HepG2 (cell line): ENCODE data around the gene ATAD2B. TPM values are rescaled to one million over a fixed set of nuclear protein-coding genes. Genes with fewer than 3 reads are reported as not detected.

ENCODE experiments used
- CHCHD3 ChIP-seq: sonication (generic); formaldehyde crosslinking; IDR thresholded peaks from 2 replicates; pipeline ENCODE4 v1.8.0; 2022; ENCODE audit warnings: mild to moderate bottlenecking, missing genetic modification reagents, moderate library complexity
- EED ChIP-seq: sonication (generic); formaldehyde crosslinking; IDR thresholded peaks from 2 replicates; pipeline ENCODE4 v1.5.0; 2020; ENCODE audit warnings: mild to moderate bottlenecking, missing genetic modification reagents
- HIVEP1 ChIP-seq: sonication (generic); formaldehyde crosslinking; IDR thresholded peaks from 2 replicates; pipeline ENCODE4 v1.4.0; 2020; ENCODE audit warnings: mild to moderate bottlenecking, missing genetic modification reagents
- HNRNPLL ChIP-seq: fragments of 200-400 bp; formaldehyde crosslinking; IDR thresholded peaks from 2 replicates; pipeline ENCODE4 v1.6.1; 2017; ENCODE audit warnings: mild to moderate bottlenecking, low read depth, low read length; ENCODE audit not compliant: poor library complexity, severe bottlenecking
- MXD4 ChIP-seq: IDR thresholded peaks from 2 replicates; pipeline ENCODE4 v1.6.1; 2016; ENCODE audit warnings: mild to moderate bottlenecking, missing biosample characterization, missing genetic modification reagents
- PHF21A ChIP-seq: sonication (generic); formaldehyde crosslinking; IDR thresholded peaks from 2 replicates; pipeline ENCODE4 v1.5.0; 2020; ENCODE audit warnings: mild to moderate bottlenecking, missing genetic modification reagents
- RFXAP ChIP-seq: sonication (generic); formaldehyde crosslinking; IDR thresholded peaks from 2 replicates; pipeline ENCODE4 v1.4.0; 2020; ENCODE audit warnings: missing genetic modification reagents, borderline replicate concordance
- SALL1 ChIP-seq: sonication (generic); formaldehyde crosslinking; IDR thresholded peaks from 2 replicates; pipeline ENCODE4 v1.8.0; 2022; ENCODE audit warnings: mild to moderate bottlenecking, missing genetic modification reagents
- TAF15 ChIP-seq: fragments of 200-400 bp; formaldehyde crosslinking; IDR thresholded peaks from one replicate; pipeline ENCODE4 v1.6.1; 2018; ENCODE audit warnings: mild to moderate bottlenecking, low read depth, low read length; ENCODE audit not compliant: poor library complexity, severe bottlenecking
- ZBTB2 ChIP-seq: sonication (generic); formaldehyde crosslinking; IDR thresholded peaks from 2 replicates; pipeline ENCODE4 v1.8.0; 2022; ENCODE audit warnings: low read depth, missing genetic modification reagents
- ZBTB7A ChIP-seq: sonication (generic); formaldehyde crosslinking; IDR thresholded peaks from 2 replicates; pipeline ENCODE4 v1.8.0; 2022; ENCODE audit warnings: mild to moderate bottlenecking, missing genetic modification reagents
- ZFP82 ChIP-seq: sonication (generic); formaldehyde crosslinking; IDR thresholded peaks from 2 replicates; pipeline ENCODE4 v1.5.1; 2020; ENCODE audit warnings: mild to moderate bottlenecking, missing genetic modification reagents, borderline replicate concordance
- ZFX ChIP-seq: sonication (generic); formaldehyde crosslinking; IDR thresholded peaks from 2 replicates; pipeline ENCODE4 v1.4.0; 2020; ENCODE audit warnings: mild to moderate bottlenecking, low read depth, missing genetic modification reagents, moderate library complexity
- ZFYVE20 ChIP-seq: sonication (generic); formaldehyde crosslinking; IDR thresholded peaks from 2 replicates; pipeline ENCODE4 v1.8.0; 2023; ENCODE audit warnings: low read depth, mild to moderate bottlenecking, moderate library complexity, missing genetic modification reagents, borderline replicate concordance
- ZNF138 ChIP-seq: sonication (generic); formaldehyde crosslinking; IDR thresholded peaks from 2 replicates; pipeline ENCODE4 v1.5.0; 2020; ENCODE audit warnings: mild to moderate bottlenecking, low read depth, missing genetic modification reagents
- ZNF343 ChIP-seq: sonication (generic); formaldehyde crosslinking; IDR thresholded peaks from 2 replicates; pipeline ENCODE4 v1.4.0; 2020; ENCODE audit warnings: mild to moderate bottlenecking, missing genetic modification reagents
- ZNF530 ChIP-seq: sonication (generic); formaldehyde crosslinking; IDR thresholded peaks from 2 replicates; pipeline ENCODE4 v1.5.0; 2020; ENCODE audit warnings: low read depth, mild to moderate bottlenecking, missing genetic modification reagents
- ZNF749 ChIP-seq: sonication (generic); formaldehyde crosslinking; IDR thresholded peaks from 2 replicates; pipeline ENCODE4 v1.8.0; 2022; ENCODE audit warnings: mild to moderate bottlenecking, missing genetic modification reagents, moderate library complexity, borderline replicate concordance
- ZXDC ChIP-seq: sonication (generic); formaldehyde crosslinking; IDR thresholded peaks from 2 replicates; pipeline ENCODE4 v1.5.0; 2020; ENCODE audit warnings: mild to moderate bottlenecking, missing genetic modification reagents
- polyA plus RNA-seq, 8 experiments: library from polyadenylated mRNA; depleted of rRNA in 3 of 8; stranded (reverse) in 7 of 8; unstranded in 1 of 8; fragments of >200 nt; fragmentation: Illumina TruSeq in 4 of 8; extraction: Trizol in 4 of 8; gene quantifications; 2 replicates each; pipeline versions ENCODE4 v1.2.1 to v1.2.3, GENCODE V29; 2011 to 2016; ENCODE audit warnings: low read depth in 4 of 8, missing spikeins in 1 of 8, mixed read lengths in 1 of 8; ENCODE audit not compliant: insufficient read depth in 1 of 8
- total RNA-seq, 5 experiments: library from RNA; depleted of rRNA; stranded (reverse); fragments of >200 nt; fragmentation: Illumina TruSeq; extraction: Trizol; gene quantifications; 2 replicates each; pipeline ENCODE4 v1.2.3, GENCODE V29; 2016; ENCODE audit warnings: low read depth in 1 of 5
- TF ChIP-seq, protein P1 (sequence below): sonication (generic); formaldehyde crosslinking; IDR thresholded peaks from 2 replicates; pipeline ENCODE4 v1.4.0; 2020; ENCODE audit warnings: missing genetic modification reagents, borderline replicate concordance

The ATAD2B gene
- total and polyA plus RNA-seq, 2 of the 13 experiments (the other 11 are each of a cell fraction or from before 2014, with no cell fraction given): 5.3 to 22.2 TPM

DNA sequence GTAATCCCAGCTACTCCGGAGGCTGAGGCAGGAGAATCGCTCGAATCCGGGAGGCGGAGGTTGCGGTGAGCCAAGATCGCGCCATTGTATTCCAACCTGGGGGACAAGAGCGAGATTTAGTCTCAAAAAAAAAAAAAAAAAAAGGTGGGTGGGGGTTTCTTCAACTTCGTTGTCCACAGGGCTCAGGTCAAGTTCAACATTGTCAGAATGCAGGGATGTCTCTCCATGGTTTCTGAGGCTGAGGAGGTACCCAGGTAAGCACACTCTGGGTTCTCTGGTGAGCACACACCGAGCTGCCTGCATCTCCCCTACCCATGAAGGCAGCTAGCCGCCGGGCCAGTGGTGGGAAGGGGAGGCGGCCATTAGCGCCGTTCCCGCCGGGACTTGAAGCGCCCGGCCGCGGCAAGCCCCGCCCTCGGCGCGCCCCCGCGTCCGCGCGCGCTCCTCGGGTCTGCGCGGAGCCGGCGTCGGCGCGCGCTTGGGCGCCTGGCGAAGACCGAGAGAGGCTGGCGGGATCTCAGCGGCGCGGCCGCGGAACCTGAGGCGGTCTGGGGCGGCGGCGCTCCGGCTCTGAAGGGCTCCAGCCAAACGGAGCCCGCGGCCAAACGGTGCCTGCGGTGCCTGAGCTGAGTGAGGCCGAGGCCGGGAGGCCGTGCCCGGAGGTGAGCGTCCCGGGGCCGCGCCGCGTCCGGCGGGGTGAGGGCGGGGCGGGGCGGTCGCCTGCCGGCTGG, 13.2 kb upstream of the ATAD2B start, which contains the start of gene UBXN2A (continued):
- TF ChIP-seq ZFYVE20 (CRISPR knock-in tag): peak; percentile 86; the same call in 1 of the 2 replicates
- peak; percentile 80 for TF ChIP-seq SALL1 (CRISPR knock-in tag)
- peak; percentile 81 for TF ChIP-seq ZBTB2 (CRISPR knock-in tag)
- TF ChIP-seq HNRNPLL: peak; percentile 5
- TF ChIP-seq ZFX (CRISPR knock-in tag): peak; percentile 96
- no peak for TF ChIP-seq CHCHD3
- 0 out of 2 replicates have a peak, but pooled peaks have one; percentile 26 for TF ChIP-seq ZNF343
- TF ChIP-seq, protein P1, sequence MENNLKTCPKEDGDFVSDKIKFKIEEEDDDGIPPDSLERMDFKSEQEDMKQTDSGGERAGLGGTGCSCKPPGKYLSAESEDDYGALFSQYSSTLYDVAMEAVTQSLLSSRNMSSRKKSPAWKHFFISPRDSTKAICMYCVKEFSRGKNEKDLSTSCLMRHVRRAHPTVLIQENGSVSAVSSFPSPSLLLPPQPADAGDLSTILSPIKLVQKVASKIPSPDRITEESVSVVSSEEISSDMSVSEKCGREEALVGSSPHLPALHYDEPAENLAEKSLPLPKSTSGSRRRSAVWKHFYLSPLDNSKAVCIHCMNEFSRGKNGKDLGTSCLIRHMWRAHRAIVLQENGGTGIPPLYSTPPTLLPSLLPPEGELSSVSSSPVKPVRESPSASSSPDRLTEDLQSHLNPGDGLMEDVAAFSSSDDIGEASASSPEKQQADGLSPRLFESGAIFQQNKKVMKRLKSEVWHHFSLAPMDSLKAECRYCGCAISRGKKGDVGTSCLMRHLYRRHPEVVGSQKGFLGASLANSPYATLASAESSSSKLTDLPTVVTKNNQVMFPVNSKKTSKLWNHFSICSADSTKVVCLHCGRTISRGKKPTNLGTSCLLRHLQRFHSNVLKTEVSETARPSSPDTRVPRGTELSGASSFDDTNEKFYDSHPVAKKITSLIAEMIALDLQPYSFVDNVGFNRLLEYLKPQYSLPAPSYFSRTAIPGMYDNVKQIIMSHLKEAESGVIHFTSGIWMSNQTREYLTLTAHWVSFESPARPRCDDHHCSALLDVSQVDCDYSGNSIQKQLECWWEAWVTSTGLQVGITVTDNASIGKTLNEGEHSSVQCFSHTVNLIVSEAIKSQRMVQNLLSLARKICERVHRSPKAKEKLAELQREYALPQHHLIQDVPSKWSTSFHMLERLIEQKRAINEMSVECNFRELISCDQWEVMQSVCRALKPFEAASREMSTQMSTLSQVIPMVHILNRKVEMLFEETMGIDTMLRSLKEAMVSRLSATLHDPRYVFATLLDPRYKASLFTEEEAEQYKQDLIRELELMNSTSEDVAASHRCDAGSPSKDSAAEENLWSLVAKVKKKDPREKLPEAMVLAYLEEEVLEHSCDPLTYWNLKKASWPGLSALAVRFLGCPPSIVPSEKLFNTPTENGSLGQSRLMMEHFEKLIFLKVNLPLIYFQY (CRISPR knock-in tag): peak; percentile 35; the same call in 1 of the 2 replicates
- TF ChIP-seq ZNF138 (CRISPR knock-in tag): peak; percentile 84; the same call in 1 of the 2 replicates
- TF ChIP-seq HIVEP1: peak; percentile 16; the same call in 1 of the 2 replicates
- TF ChIP-seq PHF21A (CRISPR knock-in tag): peak; percentile 64
- 0 out of 2 replicates have a peak, but pooled peaks have one; percentile 17 for TF ChIP-seq MXD4 (CRISPR knock-in tag)
- TF ChIP-seq EED (CRISPR knock-in tag): peak; percentile 52; the same call in 1 of the 2 replicates
- 0 out of 2 replicates have a peak, but pooled peaks have one; percentile 16 for TF ChIP-seq ZBTB7A (CRISPR knock-in tag)
- TF ChIP-seq ZNF530 (CRISPR knock-in tag): no peak
- TF ChIP-seq ZNF749 (CRISPR knock-in tag): 0 out of 2 replicates have a peak, but pooled peaks have one; percentile 32
- TF ChIP-seq RFXAP (CRISPR knock-in tag): peak; percentile 80; the same call in 1 of the 2 replicates
- peak; percentile 82; the same call in 1 of the 2 replicates for TF ChIP-seq ZFP82
- TF ChIP-seq ZXDC (CRISPR knock-in tag): peak; percentile 85; the same call in 1 of the 2 replicates
- TF ChIP-seq TAF15: peak; percentile 87
